CD1c-positive myeloid dendritic cell (primary cell): ENCODE results near the gene TMEM239.
A peak's percentile ranks its signal among the peaks of the same experiment; 100 is the strongest.
"Not testable (repeated sequence)": the region's sequence is repeated elsewhere in the genome, so short reads cannot be mapped to it uniquely, and the experiment has no call there.

ENCODE experiments used
- DNase-seq: peaks from one replicate; pipeline ENCODE4 v3.0.0-alpha.2; 2016; ENCODE audit errors: extremely low spot score

Gene TMEM239

DNA sequence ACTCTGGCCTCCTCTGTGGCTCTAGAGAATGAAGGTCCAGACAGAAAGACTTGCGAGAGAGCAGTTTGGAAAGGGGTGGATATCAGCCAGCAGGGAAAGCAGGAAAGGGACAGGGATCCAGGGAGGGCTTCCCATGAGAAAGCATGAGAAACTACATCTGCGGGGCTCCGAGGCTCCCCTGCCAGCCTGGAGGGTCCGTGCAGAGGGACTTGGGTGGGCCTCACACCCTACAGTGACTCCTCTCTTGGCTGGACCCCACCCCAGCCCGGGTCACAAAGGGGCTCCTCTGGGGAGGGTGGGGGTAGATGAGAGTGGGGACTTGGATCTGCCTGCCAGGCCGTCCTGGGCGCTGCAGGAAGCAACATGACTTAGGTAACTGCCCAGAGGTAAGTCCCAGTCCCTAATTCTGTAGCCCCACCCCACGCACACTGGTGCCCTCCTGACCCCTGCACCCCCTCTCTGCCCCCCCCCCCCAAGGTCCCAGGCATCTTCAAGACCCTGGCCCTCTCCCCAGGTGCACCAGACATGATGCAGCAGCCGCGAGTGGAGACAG, at the start of gene TMEM239:
TSS of gene TMEM239 (plus strand) at position 335 of the 553 bp plus-strand sequence. CDS start at position 526, 191 bp downstream.
- no peak for DNase-seq

DNA sequence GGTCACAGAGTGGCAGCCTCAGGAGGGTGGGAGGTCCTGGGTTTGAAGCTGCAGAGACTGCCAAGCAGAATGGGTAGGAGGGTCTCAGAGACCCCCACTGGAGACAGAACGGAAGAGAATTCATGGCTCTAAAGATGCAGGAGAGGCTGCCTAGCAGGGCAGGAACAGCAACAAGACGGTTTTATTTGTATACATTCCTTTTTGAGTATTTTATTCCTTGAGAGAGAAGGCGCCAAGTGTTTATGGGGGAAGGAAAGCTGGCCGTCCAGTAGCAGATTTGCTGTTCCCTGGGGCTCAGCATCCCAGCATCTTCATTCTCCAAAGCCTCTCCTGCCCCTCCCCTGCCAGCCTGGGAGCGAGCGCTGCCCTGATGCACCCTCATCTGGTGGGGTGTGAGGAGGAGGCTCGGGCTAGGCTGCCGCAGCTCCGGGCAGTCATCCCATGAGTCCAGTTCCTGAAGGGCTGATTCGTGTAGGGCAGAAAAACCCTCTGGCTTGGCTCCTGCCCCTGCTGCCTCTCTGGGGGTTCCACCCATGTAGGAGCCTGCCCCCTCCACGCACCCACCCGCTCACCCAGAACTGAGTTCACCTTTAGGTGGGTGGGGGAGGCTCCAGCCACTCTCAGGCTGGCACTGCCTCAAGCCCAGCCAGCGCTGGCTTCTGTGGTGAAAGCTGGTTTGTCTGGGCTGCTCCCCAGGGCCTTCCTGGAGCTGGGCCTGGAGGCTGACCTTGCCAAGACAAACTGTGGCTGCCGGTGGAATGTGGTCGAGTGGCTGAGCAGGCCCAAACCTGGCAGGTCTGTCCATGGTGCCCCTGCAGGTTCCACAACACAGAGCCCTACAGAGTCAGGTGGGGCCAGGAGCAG, 48.2 kb upstream of the TMEM239 start:
- DNase-seq = no peak

DNA sequence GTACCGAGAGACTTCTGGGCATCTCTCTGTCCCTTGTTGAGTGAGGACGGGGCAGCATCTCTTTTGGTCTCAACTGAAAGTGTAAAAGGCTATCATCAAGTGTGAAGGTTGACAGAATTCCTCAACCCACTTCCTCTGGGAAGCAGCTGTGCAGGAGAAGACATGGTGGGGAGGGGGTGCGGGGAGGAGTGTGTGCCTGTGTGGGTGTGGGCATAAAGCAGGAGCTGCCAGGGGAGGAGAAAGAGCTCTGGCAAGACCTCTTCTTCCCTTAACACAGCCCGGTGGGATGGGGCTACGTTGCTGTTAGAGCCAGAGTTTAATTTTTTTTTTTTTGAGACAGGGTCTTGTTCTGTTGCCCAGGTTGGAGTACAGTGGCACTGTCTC, 47.5 kb upstream of the TMEM239 start:
- DNase-seq = no peak

GRCh38 chr20:2770091-2770490, 46.1 kb upstream of the TMEM239 start:
- not testable (repeated sequence) for DNase-seq

DNA sequence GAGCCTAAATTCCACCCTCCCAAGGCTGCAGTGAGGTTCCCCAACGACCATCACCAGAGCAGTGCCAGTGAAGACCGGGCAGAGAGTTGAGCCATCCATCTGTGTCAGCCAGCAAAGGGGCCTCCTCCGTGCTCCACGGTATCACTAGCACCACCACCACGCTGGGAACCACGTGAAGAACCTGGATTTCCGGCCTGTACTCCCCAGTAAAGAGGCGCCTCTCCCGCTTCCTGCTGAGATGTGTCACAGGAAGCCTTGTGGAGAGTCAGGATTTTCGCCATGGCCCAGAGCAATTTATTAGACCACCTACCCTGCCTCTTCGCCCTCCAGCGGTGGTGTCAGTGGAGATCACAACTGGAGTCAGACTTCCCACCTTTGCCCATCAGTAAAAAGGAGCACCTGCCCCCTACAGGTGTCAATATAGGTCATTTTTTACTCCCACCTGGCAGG, 44.5 kb upstream of the TMEM239 start:
- DNase-seq = no peak

GRCh38 chr20:2773812-2774211, 42.4 kb upstream of the TMEM239 start:
- DNase-seq = no peak

GRCh38 chr20:2775139-2775538, 41.0 kb upstream of the TMEM239 start:
- no peak for DNase-seq

DNA sequence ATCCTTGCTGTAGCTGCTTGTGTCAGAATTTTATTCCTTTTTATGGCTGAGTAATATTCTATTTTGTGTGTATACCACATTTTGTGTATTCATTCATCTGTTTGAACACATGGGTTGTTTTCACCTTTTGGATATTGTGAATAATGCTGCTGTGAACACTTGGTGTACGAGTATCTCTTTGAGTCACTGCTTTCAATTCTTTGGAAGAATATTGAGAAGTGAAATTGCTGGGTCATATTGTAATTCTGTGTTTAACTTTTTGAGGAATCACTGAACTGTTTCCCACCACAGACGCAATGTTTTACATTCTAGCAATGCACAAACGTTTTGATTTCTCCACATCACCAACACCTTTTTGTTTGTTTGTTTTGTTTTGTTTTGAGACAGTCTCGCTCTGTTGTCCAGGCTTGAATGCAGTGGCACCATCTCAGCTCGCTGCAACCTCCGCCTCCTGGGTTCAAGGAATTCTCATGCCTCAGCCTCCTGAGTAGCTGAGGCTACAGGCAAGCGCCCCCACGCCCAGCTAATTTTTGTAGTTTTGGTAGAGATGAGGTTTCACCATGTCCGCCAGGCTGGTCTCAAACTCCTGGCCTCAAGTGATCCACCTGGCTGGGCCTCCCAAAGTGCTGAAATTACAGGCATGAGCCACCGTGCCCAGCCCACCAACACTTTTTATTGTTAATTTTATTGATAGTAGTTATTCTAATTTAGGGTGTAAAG, 37.4 kb upstream of the TMEM239 start:
- peak; percentile 75 for DNase-seq

- no peak for DNase-seq
These were observed 35.2 kb upstream of the TMEM239 start for GRCh38 chr20:2780948-2781347.

DNA sequence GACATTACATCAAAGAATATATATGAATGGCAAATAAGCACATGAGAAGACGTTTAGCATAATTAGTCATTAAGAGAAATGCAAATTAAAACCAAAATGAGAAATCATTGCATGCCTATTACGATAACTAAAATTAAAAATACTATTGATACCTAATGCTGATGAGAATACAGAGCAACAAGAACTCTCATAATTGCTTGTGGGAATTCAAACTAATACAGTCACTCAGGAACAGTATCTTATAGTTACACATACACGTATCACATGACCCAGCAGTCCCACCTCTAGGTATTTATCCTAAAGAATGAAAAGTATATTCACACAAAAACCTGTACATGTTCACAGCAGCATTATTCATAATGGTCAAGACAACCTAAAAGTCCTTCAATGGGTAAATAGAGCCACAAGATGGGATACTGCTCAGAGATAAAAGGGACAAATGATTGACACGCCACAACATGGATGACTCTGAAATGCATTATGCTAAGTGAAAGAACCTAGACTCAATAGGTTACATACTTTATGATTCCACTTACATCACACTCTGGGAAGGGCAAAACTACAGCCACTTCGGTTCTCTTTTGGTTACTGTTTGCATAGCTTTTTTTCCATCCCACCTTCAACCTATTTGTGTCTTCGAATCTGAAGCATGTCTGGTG, 32.1 kb upstream of the TMEM239 start:
- DNase-seq = no peak

GRCh38 chr20:2793471-2793870, 22.7 kb upstream of the TMEM239 start:
- no peak for DNase-seq

GRCh38 chr20:2794202-2794748, 21.9 kb upstream of the TMEM239 start:
- no peak for DNase-seq

DNA sequence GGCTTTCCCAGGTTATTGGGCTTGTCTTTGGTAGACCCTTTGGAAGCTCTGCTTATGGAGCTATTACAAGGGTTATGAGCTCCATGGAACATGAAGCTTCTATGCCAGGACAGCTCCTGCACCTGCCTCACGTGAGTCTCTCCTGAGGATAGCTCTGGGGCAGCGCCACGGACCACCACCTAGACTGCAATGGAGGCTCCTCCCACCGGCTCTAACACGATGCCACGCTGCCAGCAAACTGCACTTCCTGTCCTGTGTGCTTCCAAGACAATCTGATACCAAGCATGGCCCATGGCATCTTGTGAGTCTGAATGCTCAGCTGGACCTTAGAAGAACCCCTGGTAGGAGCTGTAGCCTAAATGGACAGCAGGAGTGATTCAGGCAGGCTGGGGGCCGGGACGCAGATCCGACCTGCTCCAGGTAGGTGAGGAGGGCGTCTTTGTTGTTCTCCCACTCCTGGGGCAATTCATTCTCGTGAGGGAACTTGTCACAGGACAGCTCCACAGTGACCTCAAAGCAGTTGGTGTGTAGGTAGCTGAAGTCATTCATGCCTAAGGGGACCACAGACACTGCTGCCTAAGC, 21.2 kb upstream of the TMEM239 start:
- DNase-seq = no peak

GRCh38 chr20:2795451-2795850, 20.7 kb upstream of the TMEM239 start:
- DNase-seq = no peak

DNA sequence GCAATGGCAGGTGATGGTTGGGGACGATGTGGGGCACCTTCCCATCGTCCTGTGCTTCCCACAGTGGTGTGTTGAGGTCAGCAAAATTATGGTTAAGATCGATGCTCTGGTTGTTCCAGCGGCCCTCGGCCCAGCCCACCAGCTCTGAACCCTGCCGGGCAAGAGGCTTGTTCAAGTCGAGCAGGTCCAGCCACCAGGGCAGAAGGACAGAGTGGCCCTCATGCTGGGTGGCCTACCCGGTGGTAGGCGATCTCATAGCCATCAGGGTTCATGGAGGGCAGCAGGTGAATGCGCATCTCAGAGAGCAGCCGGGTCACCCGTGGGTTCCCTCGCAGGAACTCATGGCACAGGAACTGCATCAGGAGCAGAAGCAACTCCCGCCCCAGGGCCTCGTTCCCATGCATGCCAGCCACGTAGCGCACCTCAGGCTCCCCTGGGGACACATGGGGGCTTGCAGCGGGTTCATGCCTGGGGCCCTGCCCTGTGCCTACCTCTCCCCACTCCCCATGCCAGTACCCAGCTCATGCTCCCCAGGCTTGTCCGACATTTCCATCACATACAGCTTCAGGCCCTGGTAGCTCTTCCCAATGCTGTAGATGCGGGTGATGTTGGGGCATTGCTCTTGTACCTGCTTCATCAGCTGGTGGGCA, 20.0 kb upstream of the TMEM239 start:
- DNase-seq = no peak

DNA sequence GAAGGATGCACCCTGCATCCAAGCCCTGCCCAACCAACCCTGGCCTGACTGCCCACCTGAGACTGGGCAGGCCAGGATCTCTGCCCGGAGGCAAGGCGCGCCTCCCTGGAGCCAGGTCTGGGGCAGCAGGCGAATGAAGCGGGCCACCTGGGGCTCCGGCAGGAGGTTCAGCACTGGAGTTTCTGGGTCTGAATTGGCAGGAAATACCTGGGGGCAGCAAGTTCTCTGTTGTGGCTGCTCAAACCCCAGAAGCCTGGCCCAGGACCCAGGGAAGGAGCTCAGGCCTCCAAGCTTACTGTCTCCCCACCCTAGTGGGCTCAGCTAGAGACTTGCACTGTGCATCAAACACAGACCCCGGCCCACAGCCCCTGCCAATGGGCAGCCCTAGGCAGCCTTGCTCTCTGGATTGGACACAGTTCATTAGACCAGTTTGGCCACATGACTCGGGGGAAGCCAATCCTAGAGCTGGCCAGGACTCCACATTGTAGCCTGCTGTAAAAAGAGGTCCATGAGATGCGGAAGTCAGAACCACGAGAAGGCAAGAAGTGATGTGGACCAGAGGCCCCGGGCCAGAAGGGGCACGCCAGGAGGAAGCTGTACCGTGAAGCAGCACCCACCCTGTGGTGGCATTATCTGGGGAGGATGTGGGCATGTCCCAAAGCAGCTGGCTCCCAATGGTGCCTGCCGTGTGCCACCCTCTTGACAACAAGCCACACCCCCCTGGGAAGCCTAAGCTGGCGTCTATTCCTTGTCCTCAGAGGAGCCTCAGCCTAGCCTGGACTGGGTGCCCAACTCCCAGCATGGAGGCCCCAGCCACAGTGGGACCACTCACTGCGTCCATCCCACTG, 18.8 kb upstream of the TMEM239 start:
- DNase-seq = no peak

- DNase-seq = no peak
These were observed 17.9 kb upstream of the TMEM239 start for GRCh38 chr20:2798095-2798805.

DNA sequence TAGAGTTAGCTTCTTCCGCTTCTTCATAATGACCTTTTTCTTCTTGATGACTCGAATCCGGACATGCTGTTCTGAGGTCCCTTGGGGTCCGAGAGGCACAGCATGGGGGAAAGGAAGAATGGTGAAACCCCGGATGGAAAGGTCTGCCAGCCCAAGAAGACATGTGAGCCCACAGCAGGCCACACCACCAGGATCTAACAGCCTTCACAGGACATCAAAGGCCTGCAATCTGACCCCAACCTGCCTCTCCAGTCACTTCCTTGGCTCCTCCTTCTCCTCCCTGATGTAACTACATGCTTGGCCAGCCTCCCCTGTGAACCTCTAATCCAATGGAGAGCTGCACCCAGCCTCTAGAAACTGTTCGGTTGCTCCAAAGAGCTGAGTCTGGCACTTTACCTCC, 17.4 kb upstream of the TMEM239 start:
- no peak for DNase-seq

- no peak for DNase-seq
These were observed 16.9 kb upstream of the TMEM239 start for GRCh38 chr20:2799271-2799670.
